B cell (primary cell): ENCODE measurements around the gene CNOT4. TPM values are rescaled to one million over a fixed set of nuclear protein-coding genes. Genes with fewer than 3 reads are reported as not detected.

Source experiments
- ATAC-seq: fragments of 200-7000 bp; cut with Tn5 transposase; one replicate; pipeline ENCODE4 v1.10.0; 2021; ENCODE audit warnings: low read depth, mild to moderate bottlenecking, moderate number of reproducible peaks, moderate library complexity
- CTCF ChIA-PET: fragments of 350-600 bp; sonication (Branson Sonifier 250); formaldehyde crosslinking; loops from one replicate; lab custom pipeline; 2021; ENCODE audit warnings: antibody characterized with exemption, inconsistent platforms; lab: Charles Lee
- POLR2A ChIA-PET: fragments of 350-600 bp; sonication (Branson Sonifier 250); formaldehyde crosslinking; loops from one replicate; lab custom pipeline; 2021; ENCODE audit warnings: antibody characterized with exemption; lab: Charles Lee
- DNase-seq: peaks from one replicate; pipeline ENCODE4 v3.0.0; 2013
- H2AFZ ChIP-seq: 2 replicates; pipeline ENCODE4 v1.6.1; 2012; ENCODE audit warnings: mild to moderate bottlenecking, low read depth, low read length; ENCODE audit not compliant: insufficient read depth, poor library complexity, severe bottlenecking
- H3K27ac ChIP-seq, 2 donors: 1 replicate in 1 of 2; 2 replicates in 1 of 2; pipeline ENCODE4 v1.5.1; 2012 to 2013; ENCODE audit warnings: low read length in 2 of 2, mild to moderate bottlenecking in 2 of 2, moderate library complexity in 1 of 2
- H3K27me3 ChIP-seq, 4 experiments: fragments of 200-600 bp in 1 of 4; sonication (generic) in 1 of 4; replicated peaks in 1 of 4; 1 replicate in 2 of 4; 2 replicates in 2 of 4; pipeline versions ENCODE4 v1.6.1 to v1.7.0; 2013 to 2016; ENCODE audit warnings: low read length in 3 of 4, mild to moderate bottlenecking in 2 of 4, mixed read lengths in 1 of 4, moderate library complexity in 1 of 4; ENCODE audit not compliant: insufficient read depth in 4 of 4, control insufficient read depth in 3 of 4; ENCODE audit errors: control extremely low read depth in 1 of 4
- H3K36me3 ChIP-seq, 2 experiments: replicated peaks in 1 of 2; 1 replicate in 1 of 2; 2 replicates in 1 of 2; pipeline versions ENCODE4 v1.6.1 to v1.7.1; 2013; ENCODE audit warnings: low read length in 1 of 2; ENCODE audit not compliant: insufficient read depth in 2 of 2, control insufficient read depth in 1 of 2; ENCODE audit errors: control extremely low read depth in 1 of 2, extremely low read depth in 1 of 2
- H3K4me1 ChIP-seq, 2 donors: fragments of 200-600 bp in 1 of 2; sonication (generic) in 1 of 2; 1 replicate in 1 of 2; 2 replicates in 1 of 2; pipeline versions ENCODE4 v1.5.1 to v1.6.1; 2013 to 2017; ENCODE audit warnings: low read length in 2 of 2; ENCODE audit not compliant: control insufficient read depth in 2 of 2, insufficient read depth in 2 of 2
- H3K4me2 ChIP-seq: replicated peaks from 2 replicates; pipeline ENCODE3; 2012; ENCODE audit warnings: mild to moderate bottlenecking, low read depth, low read length; ENCODE audit not compliant: poor library complexity, severe bottlenecking
- H3K4me3 ChIP-seq, 5 experiments: fragments of 200-600 bp in 1 of 5; sonication (generic) in 1 of 5; 1 replicate in 3 of 5; 2 replicates in 2 of 5; pipeline versions ENCODE4 v1.5.1 to v1.7.0; 2011 to 2016; ENCODE audit warnings: low read length in 4 of 5, mild to moderate bottlenecking in 4 of 5, low read depth in 2 of 5, control low read depth in 1 of 5, moderate library complexity in 1 of 5; ENCODE audit not compliant: insufficient read depth in 1 of 5; ENCODE audit errors: control extremely low read depth in 1 of 5, extremely low read depth in 1 of 5
- H3K79me2 ChIP-seq: fragments of 200-600 bp; sonication (generic); one replicate; pipeline ENCODE4 v1.6.0; 2016; ENCODE audit warnings: low read length; ENCODE audit not compliant: control insufficient read depth, insufficient read depth
- H3K9ac ChIP-seq: fragments of 200-600 bp; sonication (generic); 2 replicates; pipeline ENCODE4 v1.6.1; 2017; ENCODE audit warnings: mild to moderate bottlenecking, low read length, moderate library complexity
- H3K9me3 ChIP-seq, 3 donors: one replicate each; pipeline versions ENCODE4 v1.6.1 to v1.7.1; 2013; ENCODE audit warnings: low read length in 2 of 3; ENCODE audit not compliant: control insufficient read depth in 2 of 3, insufficient read depth in 1 of 3; ENCODE audit errors: control extremely low read depth in 1 of 3
- H4K20me1 ChIP-seq: 2 replicates; pipeline ENCODE4 v1.6.0; 2012; ENCODE audit warnings: mild to moderate bottlenecking, low read length; ENCODE audit not compliant: insufficient read depth, control insufficient read depth, poor library complexity, severe bottlenecking
- H3K27ac Mint-ChIP-seq: one replicate; pipeline ENCODE4 v1.8.0; 2021; ENCODE audit warnings: mixed read lengths
- H3K27me3 Mint-ChIP-seq: one replicate; pipeline ENCODE4 v1.8.0; 2021; ENCODE audit warnings: mixed read lengths
- H3K4me1 Mint-ChIP-seq: one replicate; pipeline ENCODE4 v1.8.0; 2021; ENCODE audit warnings: mixed read lengths
- H3K4me3 Mint-ChIP-seq: one replicate; pipeline ENCODE4 v1.8.0; 2021; ENCODE audit warnings: mixed read lengths
- H3K9me3 Mint-ChIP-seq: one replicate; pipeline ENCODE4 v1.8.0; 2022; ENCODE audit warnings: mixed read lengths; ENCODE audit not compliant: insufficient read depth
- EZH2 ChIP-seq: IDR thresholded peaks from 2 replicates; pipeline ENCODE4 v1.6.1; 2012; ENCODE audit warnings: borderline replicate concordance, low read depth, mild to moderate bottlenecking, moderate library complexity, low read length; ENCODE audit not compliant: insufficient read depth, poor library complexity, severe bottlenecking
- WGBS: methylation state at CpG from one replicate; pipeline ENCODE4 v1.1.5; 2013; ENCODE audit warnings: missing lambda C conversion rate; ENCODE audit not compliant: insufficient coverage; 5-methylcytosine and 5-hydroxymethylcytosine counted together
- intact Hi-C: fragments of 100-400 bp; cut with micrococcal nuclease; formaldehyde crosslinking; loops from one replicate; pipeline ENCODE4 v1.10.0; 2022
- polyA plus RNA-seq: library from polyadenylated mRNA; depleted of rRNA; stranded (reverse); fragments of >200 nt; gene quantifications from 2 replicates; pipeline ENCODE4 v1.2.3, GENCODE V29; 2012
- total RNA-seq, 2 donors: library from RNA; stranded (reverse); fragments of 120-200 nt in 1 of 2; gene quantifications; 1 replicate in 1 of 2; 2 replicates in 1 of 2; pipeline versions ENCODE4 v1.2.3 to v1.2.4, GENCODE V29; 2013 to 2022
- TF ChIP-seq, protein P1 (sequence below): fragments of 200-600 bp; IDR thresholded peaks from one replicate; pipeline ENCODE4 v1.8.0; 2022; ENCODE audit warnings: antibody characterized with exemption, mild to moderate bottlenecking

The CNOT4 gene
- total and polyA plus RNA-seq, 2 donors (not counting 1 experiment from before 2014, with no cell fraction given), result 9.8 to 52.1 TPM

DNA sequence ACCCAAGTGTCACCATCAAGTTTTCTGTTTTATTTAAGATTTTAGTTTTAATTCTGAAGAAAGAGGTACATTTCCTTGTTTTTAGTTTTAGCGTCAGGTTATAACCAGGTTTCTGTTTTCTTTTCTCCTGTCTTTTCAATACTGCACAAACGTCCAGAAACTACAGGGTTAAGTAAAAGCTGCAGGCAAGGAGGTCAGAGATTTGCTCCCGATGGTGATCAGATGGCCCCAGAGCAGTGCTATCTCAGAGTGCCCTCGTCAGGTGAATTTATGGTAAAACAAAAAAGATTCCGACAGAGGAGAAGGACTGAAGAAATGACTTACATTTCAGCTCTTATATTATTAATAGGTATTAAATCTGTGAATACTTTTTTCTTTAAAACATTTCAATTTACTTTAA lies 148.1 kb downstream of the CNOT4 start:
- H4K20me1 ChIP-seq, result no peaks in the 10 kb centered on the region
- ATAC-seq, result no peak
- no peaks in the 10 kb centered on the region for H3K27me3 Mint-ChIP-seq
- intact Hi-C loops, result no loop called here
- H3K9me3 ChIP-seq, result no peaks in the 10 kb centered on the region
- ChIA-PET POLR2A (no interaction called here), CTCF (no interaction called here)
- H3K4me3 Mint-ChIP-seq, result no peak overlapping the region
- TF ChIP-seq EZH2, result no peak
- TF ChIP-seq, protein P1, sequence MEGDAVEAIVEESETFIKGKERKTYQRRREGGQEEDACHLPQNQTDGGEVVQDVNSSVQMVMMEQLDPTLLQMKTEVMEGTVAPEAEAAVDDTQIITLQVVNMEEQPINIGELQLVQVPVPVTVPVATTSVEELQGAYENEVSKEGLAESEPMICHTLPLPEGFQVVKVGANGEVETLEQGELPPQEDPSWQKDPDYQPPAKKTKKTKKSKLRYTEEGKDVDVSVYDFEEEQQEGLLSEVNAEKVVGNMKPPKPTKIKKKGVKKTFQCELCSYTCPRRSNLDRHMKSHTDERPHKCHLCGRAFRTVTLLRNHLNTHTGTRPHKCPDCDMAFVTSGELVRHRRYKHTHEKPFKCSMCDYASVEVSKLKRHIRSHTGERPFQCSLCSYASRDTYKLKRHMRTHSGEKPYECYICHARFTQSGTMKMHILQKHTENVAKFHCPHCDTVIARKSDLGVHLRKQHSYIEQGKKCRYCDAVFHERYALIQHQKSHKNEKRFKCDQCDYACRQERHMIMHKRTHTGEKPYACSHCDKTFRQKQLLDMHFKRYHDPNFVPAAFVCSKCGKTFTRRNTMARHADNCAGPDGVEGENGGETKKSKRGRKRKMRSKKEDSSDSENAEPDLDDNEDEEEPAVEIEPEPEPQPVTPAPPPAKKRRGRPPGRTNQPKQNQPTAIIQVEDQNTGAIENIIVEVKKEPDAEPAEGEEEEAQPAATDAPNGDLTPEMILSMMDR, result no peak
- no peaks in the 10 kb centered on the region for H3K79me2 ChIP-seq
- H3K4me1 Mint-ChIP-seq, result peaks cover 2% of the 10 kb centered on the region
- H3K4me3 ChIP-seq, result no peak overlapping the region
- no peaks in the 10 kb centered on the region for H3K4me1 ChIP-seq
- H3K27me3 ChIP-seq, result no peaks in the 10 kb centered on the region
- no peak overlapping the region for H3K27ac Mint-ChIP-seq
- H3K9ac ChIP-seq, result no peak overlapping the region
- 53% methylated on average over 3 of the region's 5 CpGs for WGBS
- DNase-seq, result no peak
- no peak overlapping the region for H3K4me2 ChIP-seq
- H3K9me3 Mint-ChIP-seq, result no peaks in the 10 kb centered on the region
- no peak overlapping the region for H3K27ac ChIP-seq
- H2AFZ ChIP-seq, result no peak overlapping the region
- H3K36me3 ChIP-seq, result peaks cover 10% of the 10 kb centered on the region in 2 experiments

DNA sequence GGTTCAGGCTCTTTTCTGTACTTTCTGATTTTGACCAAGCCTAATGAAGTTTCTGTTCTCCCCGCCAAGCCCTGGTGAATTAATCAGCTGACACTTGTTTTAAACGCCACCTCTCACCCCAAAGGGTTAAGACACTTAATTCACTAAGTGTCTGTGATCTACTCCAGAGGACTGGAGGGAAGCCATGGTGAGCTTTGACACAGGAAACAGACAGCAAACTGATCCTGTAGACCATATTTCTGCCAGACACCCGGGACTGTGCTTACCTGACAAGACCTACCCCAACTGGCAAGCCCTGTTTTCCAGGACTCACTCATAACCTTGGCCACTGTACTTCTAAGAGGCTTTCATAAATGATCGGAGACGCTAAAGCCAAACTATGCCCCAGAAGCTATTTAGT lies 150.3 kb downstream of the CNOT4 start:
- no peaks in the 10 kb centered on the region for H3K27me3 Mint-ChIP-seq
- H3K27me3 ChIP-seq, result no peaks in the 10 kb centered on the region
- no peak for ATAC-seq

More for the DNA sequence above, 150.3 kb downstream of the CNOT4 start:
- Histone ChIP-seq H4K20me1 (no peaks in the 10 kb centered on the region), H3K4me3 (no peak overlapping the region), H2AFZ (no peak overlapping the region), H3K4me2 (no peak overlapping the region), H3K9ac (no peak overlapping the region), H3K36me3 (peaks cover 10% of the 10 kb centered on the region in 2 experiments), H3K4me1 (no peaks in the 10 kb centered on the region), H3K27ac (no peak overlapping the region), H3K9me3 (no peaks in the 10 kb centered on the region), H3K79me2 (no peaks in the 10 kb centered on the region)
- ChIA-PET CTCF (no interaction called here), POLR2A (no interaction called here)
- Mint-ChIP-seq H3K9me3 (no peaks in the 10 kb centered on the region), H3K27ac (no peak overlapping the region), H3K4me1 (peaks cover 2% of the 10 kb centered on the region), H3K4me3 (no peak overlapping the region)
- intact Hi-C loops, result no loop called here
- DNase-seq, result no peak
- TF ChIP-seq, protein P1, result no peak
- no peak for TF ChIP-seq EZH2
- WGBS, result 72% methylated on average over 5 of the region's 5 CpGs
